Middle frontal gyrus (tissue), 1 donor: Measurements from ENCODE around the gene RABGAP1.

Experiments used
- DNase-seq: peaks from one replicate; pipeline ENCODE4 v3.0.0-alpha.2; 2015; ENCODE audit warnings: low spot score; ENCODE audit errors: extremely low spot score

RABGAP1 gene

GRCh38 chr9:122944960-122945888 is 4.4 kb downstream of the RABGAP1 start:
- DNase-seq, result no peak

- DNase-seq, result no peak
Observed at GRCh38 chr9:122946461-122947005, 5.7 kb downstream of the RABGAP1 start.

- no peak for DNase-seq
Observed at GRCh38 chr9:122948313-122948712, 7.5 kb downstream of the RABGAP1 start.

GRCh38 chr9:122949696-122950095 is 8.9 kb downstream of the RABGAP1 start:
- no peak for DNase-seq

DNA sequence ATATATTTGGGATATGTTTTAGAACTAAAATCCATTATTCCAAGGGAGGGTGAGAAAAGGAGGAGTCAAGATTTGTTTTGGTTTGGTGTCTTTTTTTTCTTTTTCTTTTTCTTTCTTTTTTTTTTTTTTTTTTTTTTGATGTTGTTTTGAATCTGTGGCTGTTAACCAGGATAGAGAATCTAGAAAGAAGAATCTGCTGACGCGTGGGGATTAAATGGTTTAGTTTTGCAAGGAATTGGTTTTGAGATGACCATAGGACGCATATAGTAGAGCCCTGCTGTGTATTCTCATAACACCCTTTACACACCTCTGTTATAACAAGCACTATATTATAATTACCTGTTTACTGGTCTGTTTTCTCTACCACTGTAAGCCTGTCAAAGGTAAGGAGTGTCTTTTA is 9.4 kb downstream of the RABGAP1 start:
- DNase-seq, result no peak

DNA sequence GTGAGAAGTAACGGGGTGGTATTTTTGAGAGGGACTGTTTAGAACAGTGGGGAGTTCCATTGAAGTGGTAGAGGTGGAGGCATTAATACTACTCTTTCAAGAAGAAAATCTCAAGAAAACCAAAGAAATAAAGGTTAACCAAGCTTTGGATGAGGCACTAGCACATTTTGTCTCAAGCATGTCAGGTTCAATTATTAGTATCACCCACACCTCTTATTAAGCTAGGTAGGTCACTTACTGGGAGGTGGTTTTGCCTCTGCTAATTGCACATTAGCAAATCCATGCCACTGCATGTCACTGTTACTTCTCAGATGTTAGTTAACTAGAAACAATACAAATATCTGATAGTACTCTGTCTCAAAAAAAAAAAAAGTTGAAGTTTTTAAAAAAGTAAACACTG is 10.2 kb downstream of the RABGAP1 start:
- DNase-seq, result no peak

GRCh38 chr9:122954253-122954691 is 13.5 kb downstream of the RABGAP1 start:
- no peak for DNase-seq

GRCh38 chr9:122955961-122956360 is 15.1 kb downstream of the RABGAP1 start:
- DNase-seq, result no peak

DNA sequence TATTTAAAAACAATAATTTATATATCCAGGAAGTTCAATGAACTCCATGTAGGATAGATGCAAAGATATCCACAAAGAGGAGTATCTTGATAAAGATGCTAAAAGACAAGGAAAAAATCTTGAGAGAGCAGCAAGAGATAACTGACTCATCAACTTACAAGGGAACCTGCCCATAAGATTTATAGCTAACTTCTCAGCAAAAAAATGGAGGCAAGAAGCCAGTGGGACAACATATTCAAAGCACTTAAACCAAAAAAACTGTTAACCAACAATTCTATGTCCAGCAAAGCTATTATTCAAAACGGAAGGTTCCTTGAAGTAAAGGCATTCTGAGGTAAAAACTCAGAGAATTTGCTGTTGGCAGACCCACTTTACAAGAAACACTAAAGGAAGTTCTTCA is 20.3 kb downstream of the RABGAP1 start:
- no peak for DNase-seq

GRCh38 chr9:122975196-122975595 is 34.4 kb downstream of the RABGAP1 start:
- no peak for DNase-seq

- no peak for DNase-seq
Observed at GRCh38 chr9:122978601-122979000, 37.8 kb downstream of the RABGAP1 start.

DNA sequence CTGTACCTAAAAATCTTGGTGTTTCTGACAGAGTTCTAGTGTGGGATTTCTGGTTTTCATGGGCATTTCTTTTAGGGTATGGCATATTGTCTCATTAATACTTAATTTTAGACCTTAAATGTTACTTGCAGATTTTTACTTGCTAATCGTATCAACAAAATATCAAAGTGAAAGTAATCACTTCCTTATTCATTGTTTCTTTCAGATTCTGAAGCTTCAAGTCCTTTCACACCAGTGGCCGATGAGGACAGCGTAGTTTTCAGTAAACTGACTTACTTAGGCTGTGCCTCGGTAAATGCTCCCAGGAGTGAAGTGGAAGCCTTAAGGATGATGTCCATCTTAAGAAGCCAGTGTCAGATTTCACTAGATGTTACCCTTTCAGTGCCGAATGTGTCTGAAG is 45.2 kb downstream of the RABGAP1 start:
- no peak for DNase-seq

- DNase-seq, result no peak
Observed at GRCh38 chr9:122988141-122988540, 47.3 kb downstream of the RABGAP1 start.

- DNase-seq, result no peak
Observed at GRCh38 chr9:122988920-122989621, 48.3 kb downstream of the RABGAP1 start.

GRCh38 chr9:122991370-122991830 is 50.6 kb downstream of the RABGAP1 start:
- DNase-seq, result no peak

GRCh38 chr9:122996586-122996985 is 55.8 kb downstream of the RABGAP1 start:
- DNase-seq, result no peak

DNA sequence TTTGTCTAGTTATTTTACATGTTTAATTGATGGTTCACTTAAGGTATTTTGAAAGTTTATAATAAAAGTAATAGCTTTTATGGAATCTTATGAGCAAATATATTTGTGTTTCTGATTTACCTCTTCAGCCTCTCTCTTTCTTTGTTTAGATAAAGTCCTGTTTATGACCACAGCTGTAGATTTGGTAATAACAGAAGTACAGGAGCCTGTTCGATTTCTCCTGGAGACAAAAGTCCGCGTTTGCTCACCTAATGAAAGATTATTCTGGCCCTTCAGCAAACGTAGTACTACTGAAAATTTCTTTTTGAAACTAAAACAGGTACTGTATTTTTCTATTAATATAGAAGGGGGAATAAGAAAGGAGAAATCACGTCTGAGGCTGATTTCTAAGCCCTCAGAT is 57.6 kb downstream of the RABGAP1 start:
- DNase-seq, result no peak

DNA sequence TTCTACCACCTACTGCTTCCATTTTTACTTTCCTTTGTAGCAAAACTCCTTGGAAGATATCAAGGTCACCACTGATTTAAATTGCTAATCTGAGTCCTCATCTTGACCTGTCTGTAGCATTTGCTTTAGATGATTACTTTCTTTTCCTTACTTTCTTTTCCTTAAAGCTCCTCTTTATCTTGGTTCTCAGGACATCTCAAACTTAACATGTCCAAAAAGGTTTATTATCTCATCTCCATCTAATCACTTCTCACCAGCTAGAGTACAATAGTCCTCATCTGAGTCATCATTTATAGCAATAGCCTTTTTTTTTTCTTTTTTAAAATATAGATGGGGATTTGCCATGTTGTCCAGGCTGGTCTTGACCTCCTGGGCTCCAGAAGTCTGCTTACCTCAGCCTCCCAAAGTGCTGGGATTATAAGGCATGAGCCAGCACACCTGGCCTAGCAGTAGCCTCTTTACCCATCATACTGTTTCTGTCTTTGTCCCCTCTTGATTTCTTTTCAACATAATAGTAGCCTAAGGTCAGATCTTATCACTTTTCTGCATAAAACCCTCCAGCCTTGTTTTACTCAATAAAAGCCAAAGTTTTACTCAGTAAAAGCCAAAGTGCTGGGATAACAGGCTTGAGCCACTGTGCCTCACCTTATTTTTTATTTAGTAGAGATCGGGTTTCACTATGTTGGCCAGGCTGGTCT is 59.7 kb downstream of the RABGAP1 start:
- DNase-seq, result no peak

- DNase-seq, result no peak
Observed at GRCh38 chr9:123002754-123003153, 61.9 kb downstream of the RABGAP1 start.

DNA sequence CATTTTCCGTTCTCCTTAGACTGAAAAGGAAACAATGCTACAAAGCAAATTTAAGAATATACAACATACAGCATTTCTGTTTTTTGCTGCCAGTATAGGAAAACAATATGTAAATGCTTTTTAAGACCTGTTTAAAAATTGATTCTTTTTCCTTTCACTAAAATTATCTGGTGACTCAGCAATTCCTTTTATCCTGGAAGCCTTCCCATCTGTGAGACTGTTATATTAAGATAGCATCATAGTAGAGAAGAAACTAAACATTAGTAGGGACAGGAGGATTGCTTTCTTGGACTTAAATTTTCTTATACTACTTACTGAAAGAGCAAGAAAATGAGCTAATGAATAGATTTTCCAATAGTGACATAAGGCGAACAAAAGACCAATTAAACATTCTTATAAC is 62.6 kb downstream of the RABGAP1 start:
- no peak for DNase-seq

GRCh38 chr9:123005964-123006363 is 65.1 kb downstream of the RABGAP1 start:
- DNase-seq, result no peak

DNA sequence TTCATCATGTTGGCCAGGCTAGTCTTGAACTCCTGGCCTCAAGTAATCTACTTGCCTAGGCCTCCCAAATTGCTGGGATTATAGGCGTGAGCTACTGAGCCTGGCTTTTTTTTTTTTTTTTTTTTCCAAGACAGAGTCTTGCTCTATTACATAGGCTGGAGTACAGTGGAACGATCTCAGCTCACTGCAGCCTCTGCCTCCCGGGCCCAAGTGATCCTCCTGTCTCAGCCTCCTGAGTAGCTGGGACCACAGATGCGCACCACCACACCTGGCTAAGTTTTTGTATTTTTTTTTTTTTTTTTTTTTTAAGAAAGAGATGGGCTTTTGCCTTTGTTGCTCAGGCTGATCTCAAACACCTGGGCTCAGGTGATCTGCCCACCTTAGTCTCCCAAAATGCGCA is 66.4 kb downstream of the RABGAP1 start:
- DNase-seq, result no peak
